Measurements from ENCODE around the gene CACYBP. TPM values are rescaled to one million over a fixed set of nuclear protein-coding genes. Genes with fewer than 3 reads are reported as not detected.
"Not testable (repeated sequence)": the region's sequence is repeated elsewhere in the genome, so short reads cannot be mapped to it uniquely, and the experiment has no call there.

CACYBP gene
- total RNA-seq, 1 donor from 2014 or later, result 156 TPM

DNA sequence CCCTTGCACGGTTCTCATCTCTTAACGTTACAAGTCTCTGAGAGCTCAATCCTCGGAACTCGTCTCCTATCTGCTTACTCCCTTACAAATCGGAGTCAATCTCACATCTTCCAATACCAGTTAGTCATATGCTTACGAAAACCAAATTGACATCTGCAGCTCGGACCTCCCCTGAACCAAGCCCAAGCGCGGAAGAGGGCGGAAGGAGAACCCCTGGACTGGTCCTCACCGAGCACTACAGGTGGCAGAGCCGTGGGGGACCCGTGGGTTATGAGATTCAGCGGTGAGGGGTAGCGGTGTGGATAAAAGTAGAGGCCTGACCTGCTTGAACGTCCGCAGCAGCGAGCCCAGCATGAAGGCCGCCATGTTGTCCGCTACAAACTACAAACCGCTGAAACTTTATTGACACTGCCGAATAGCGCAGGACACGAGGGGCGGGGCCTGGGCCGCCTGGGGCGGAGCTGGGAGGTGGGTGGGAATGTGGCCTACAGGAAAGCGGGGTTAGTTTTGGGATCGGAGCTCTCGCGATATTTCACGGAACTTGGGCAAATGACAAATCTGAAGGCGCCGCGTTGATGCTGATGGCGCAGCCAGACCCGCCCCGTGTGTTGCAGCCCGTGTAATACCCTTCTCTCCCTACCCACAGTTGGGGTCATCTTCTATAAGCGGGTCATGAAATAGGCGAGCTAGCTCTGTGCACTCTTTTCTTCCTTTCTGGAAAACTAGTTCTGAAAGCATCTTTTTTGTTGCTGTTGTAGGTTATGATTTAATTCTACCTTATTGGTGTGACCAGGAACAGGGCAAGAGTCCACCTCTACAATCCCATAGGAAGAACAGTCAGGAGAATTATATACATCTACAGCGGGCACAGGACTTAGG is 23.5 kb downstream of the CACYBP start, which contains the start of gene MRPS14:
MRPS14 (minus strand) TSS at position 383 of the 879 bp plus-strand sequence; CDS start at position 366, 17 bp downstream.
- peak; percentile 91 for DNase-seq (ENCODE audit: low read depth)
- H3K4me3 ChIP-seq (ENCODE audit: low read depth, low read length), result peak within 1 kb of the TSS; percentile 59
- TF ChIP-seq, protein P1, sequence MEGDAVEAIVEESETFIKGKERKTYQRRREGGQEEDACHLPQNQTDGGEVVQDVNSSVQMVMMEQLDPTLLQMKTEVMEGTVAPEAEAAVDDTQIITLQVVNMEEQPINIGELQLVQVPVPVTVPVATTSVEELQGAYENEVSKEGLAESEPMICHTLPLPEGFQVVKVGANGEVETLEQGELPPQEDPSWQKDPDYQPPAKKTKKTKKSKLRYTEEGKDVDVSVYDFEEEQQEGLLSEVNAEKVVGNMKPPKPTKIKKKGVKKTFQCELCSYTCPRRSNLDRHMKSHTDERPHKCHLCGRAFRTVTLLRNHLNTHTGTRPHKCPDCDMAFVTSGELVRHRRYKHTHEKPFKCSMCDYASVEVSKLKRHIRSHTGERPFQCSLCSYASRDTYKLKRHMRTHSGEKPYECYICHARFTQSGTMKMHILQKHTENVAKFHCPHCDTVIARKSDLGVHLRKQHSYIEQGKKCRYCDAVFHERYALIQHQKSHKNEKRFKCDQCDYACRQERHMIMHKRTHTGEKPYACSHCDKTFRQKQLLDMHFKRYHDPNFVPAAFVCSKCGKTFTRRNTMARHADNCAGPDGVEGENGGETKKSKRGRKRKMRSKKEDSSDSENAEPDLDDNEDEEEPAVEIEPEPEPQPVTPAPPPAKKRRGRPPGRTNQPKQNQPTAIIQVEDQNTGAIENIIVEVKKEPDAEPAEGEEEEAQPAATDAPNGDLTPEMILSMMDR (conservative IDR thresholded peaks at IDR 0.05; ENCODE audit: low read depth, low read length), result no peak

GRCh38 chr1:175023922-175024242 is 24.1 kb downstream of the CACYBP start:
- peak overlapping the region; percentile 59 for H3K4me3 ChIP-seq (ENCODE audit: low read depth, low read length)
- not testable (repeated sequence) for DNase-seq (ENCODE audit: low read depth)

- H3K4me3 ChIP-seq (ENCODE audit: low read depth, low read length), result no peak overlapping the region
- TF ChIP-seq, protein P1 (conservative IDR thresholded peaks at IDR 0.05; ENCODE audit: low read depth, low read length), result no peak
- DNase-seq (ENCODE audit: low read depth), result no peak
Measured at GRCh38 chr1:175024773-175025172, 25.0 kb downstream of the CACYBP start.

DNA sequence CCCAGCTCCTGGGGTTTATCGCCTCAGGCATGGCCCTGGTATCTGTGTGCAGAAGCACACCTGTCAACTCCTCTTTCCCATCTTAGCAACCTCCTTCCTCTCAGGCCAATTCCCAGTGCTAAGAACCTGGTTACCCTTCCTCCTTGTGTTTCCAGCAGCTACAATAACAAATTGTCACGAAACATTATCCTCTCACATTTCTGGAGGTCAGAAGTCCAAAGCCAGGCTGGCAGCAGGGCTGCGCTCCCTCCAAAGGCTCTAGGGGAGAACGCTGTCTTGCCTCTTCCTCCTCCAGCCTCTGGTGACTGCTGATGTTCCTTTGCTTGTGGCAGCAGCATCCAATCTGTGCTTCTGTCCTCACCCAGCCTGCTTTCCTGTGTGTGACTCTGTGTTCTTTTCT is 34.2 kb downstream of the CACYBP start:
- TF ChIP-seq, protein P1 (conservative IDR thresholded peaks at IDR 0.05; ENCODE audit: low read depth, low read length), result no peak
- no peak for DNase-seq (ENCODE audit: low read depth)
- H3K4me3 ChIP-seq (ENCODE audit: low read depth, low read length), result no peak overlapping the region

GRCh38 chr1:175034775-175035174 is 35.0 kb downstream of the CACYBP start:
- TF ChIP-seq, protein P1 (conservative IDR thresholded peaks at IDR 0.05; ENCODE audit: low read depth, low read length), result no peak
- H3K4me3 ChIP-seq (ENCODE audit: low read depth, low read length), result no peak overlapping the region
- DNase-seq (ENCODE audit: low read depth), result no peak

GRCh38 chr1:175035865-175036264 is 36.1 kb downstream of the CACYBP start:
- TF ChIP-seq, protein P1 (conservative IDR thresholded peaks at IDR 0.05; ENCODE audit: low read depth, low read length), result no peak
- DNase-seq (ENCODE audit: low read depth), result no peak
- H3K4me3 ChIP-seq (ENCODE audit: low read depth, low read length), result no peak overlapping the region

- no peak overlapping the region for H3K4me3 ChIP-seq (ENCODE audit: low read depth, low read length)
- no peak for DNase-seq (ENCODE audit: low read depth)
- TF ChIP-seq, protein P1 (conservative IDR thresholded peaks at IDR 0.05; ENCODE audit: low read depth, low read length), result no peak
Measured at GRCh38 chr1:175036476-175036875, 36.7 kb downstream of the CACYBP start.

Data from epithelial cell of proximal tubule (primary cell).